ENCODE data around the gene OSBPL10.

DNA sequence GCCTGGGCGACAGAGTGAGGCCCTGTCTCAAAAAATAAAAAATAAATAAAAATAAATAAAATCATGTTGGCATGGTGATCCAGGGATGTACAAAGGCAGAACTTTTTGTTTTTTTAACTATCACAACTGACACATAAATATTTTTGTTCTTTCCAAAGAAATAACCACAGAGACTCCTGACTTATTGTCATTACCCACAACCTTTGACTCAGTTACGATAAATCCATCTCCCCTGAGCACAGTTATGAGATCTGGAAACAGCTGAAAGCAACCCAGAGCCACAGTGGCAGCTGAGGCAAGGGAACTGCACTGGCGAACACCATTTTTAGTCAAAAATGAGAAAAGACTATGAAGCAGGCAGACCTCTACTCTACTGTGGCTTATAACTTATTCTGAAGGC lies 24.0 kb downstream of the OSBPL10 start:
- TF ChIP-seq, protein P1, sequence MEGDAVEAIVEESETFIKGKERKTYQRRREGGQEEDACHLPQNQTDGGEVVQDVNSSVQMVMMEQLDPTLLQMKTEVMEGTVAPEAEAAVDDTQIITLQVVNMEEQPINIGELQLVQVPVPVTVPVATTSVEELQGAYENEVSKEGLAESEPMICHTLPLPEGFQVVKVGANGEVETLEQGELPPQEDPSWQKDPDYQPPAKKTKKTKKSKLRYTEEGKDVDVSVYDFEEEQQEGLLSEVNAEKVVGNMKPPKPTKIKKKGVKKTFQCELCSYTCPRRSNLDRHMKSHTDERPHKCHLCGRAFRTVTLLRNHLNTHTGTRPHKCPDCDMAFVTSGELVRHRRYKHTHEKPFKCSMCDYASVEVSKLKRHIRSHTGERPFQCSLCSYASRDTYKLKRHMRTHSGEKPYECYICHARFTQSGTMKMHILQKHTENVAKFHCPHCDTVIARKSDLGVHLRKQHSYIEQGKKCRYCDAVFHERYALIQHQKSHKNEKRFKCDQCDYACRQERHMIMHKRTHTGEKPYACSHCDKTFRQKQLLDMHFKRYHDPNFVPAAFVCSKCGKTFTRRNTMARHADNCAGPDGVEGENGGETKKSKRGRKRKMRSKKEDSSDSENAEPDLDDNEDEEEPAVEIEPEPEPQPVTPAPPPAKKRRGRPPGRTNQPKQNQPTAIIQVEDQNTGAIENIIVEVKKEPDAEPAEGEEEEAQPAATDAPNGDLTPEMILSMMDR (IDR thresholded peaks at IDR 0.05): no peak
- no peak for TF ChIP-seq EP300 (IDR thresholded peaks at IDR 0.05)
